Caco-2 (cell line): ENCODE results near the gene GNAI1. TPM values are rescaled to one million over a fixed set of nuclear protein-coding genes. Genes with fewer than 3 reads are reported as not detected.

Source experiments
- BruUV-seq: library from RNA; stranded (reverse); fragments of 400-500 nt; replicated peaks from 2 replicates; lab custom pipeline; 2021; lab: Mats Ljungman, UMichigan
- CTCF ChIA-PET: fragments of 300-600 bp; sonication (Branson Sonifier 250); formaldehyde crosslinking; loops from one replicate; lab custom pipeline; 2022; ENCODE audit warnings: antibody characterized with exemption; lab: Charles Lee
- POLR2A ChIA-PET: fragments of 300-600 bp; sonication (Branson Sonifier 250); formaldehyde crosslinking; loops from one replicate; lab custom pipeline; 2022; ENCODE audit warnings: antibody characterized with exemption; lab: Charles Lee
- DNase-seq, 2 experiments: peaks; one replicate each; pipeline versions ENCODE4 v3.0.0 to v3.0.0-alpha.2; 2020 to 2022
- H3K27me3 ChIP-seq: replicated peaks from 2 replicates; pipeline ENCODE4 v1.6.0; 2011; ENCODE audit warnings: low read length; ENCODE audit not compliant: control insufficient read depth, insufficient read depth
- H3K36me3 ChIP-seq: 2 replicates; pipeline ENCODE4 v1.5.1; 2011; ENCODE audit warnings: low read length; ENCODE audit not compliant: control insufficient read depth, insufficient read depth
- H3K4me1 ChIP-seq: fragments of 250-450 bp; sonication (Bioruptor Pico); 2 replicates; pipeline ENCODE4 v1.5.1; 2020; ENCODE audit warnings: mild to moderate bottlenecking
- H3K4me3 ChIP-seq: 2 replicates; pipeline ENCODE4 v1.5.1; 2011; ENCODE audit warnings: low read depth, mild to moderate bottlenecking, control low read depth, low read length
- H3K9me3 ChIP-seq: fragments of 250-450 bp; sonication (Bioruptor Pico); 2 replicates; pipeline ENCODE4 v1.5.1; 2020; ENCODE audit warnings: mild to moderate bottlenecking, moderate library complexity
- H3K27ac Mint-ChIP-seq: one replicate; pipeline ENCODE4 v1.8.0; 2022; ENCODE audit warnings: mixed read lengths; ENCODE audit not compliant: unreplicated experiment
- H3K27me3 Mint-ChIP-seq: one replicate; pipeline ENCODE4 v1.8.0; 2022; ENCODE audit warnings: mixed read lengths; ENCODE audit not compliant: insufficient read depth, unreplicated experiment
- H3K36me3 Mint-ChIP-seq: one replicate; pipeline ENCODE4 v1.8.0; 2022; ENCODE audit warnings: mild to moderate bottlenecking, mixed read lengths; ENCODE audit not compliant: insufficient read depth, unreplicated experiment
- H3K4me1 Mint-ChIP-seq: one replicate; pipeline ENCODE4 v1.8.0; 2022; ENCODE audit warnings: low read depth, mixed read lengths; ENCODE audit not compliant: unreplicated experiment
- H3K4me3 Mint-ChIP-seq: one replicate; pipeline ENCODE4 v1.8.0; 2022; ENCODE audit warnings: mild to moderate bottlenecking, moderate library complexity, mixed read lengths; ENCODE audit not compliant: unreplicated experiment
- H3K9me3 Mint-ChIP-seq: one replicate; pipeline ENCODE4 v1.8.0; 2022; ENCODE audit warnings: mixed read lengths; ENCODE audit not compliant: unreplicated experiment
- CTCF ChIP-seq, 2 experiments: fragments of 200-600 bp in 1 of 2; IDR thresholded peaks; 1 replicate in 1 of 2; 2 replicates in 1 of 2; pipeline versions ENCODE4 v1.5.1 to v1.8.0; 2011 to 2022; ENCODE audit warnings: antibody characterized with exemption in 1 of 2, control low read depth in 1 of 2, inconsistent platforms in 1 of 2, low read depth in 1 of 2, low read length in 1 of 2, mild to moderate bottlenecking in 1 of 2, moderate library complexity in 1 of 2; ENCODE audit not compliant: insufficient read depth in 1 of 2, severe bottlenecking in 1 of 2, unreplicated experiment in 1 of 2
- intact Hi-C: fragments of 100-400 bp; cut with micrococcal nuclease; formaldehyde crosslinking; loops from one replicate; pipeline ENCODE4 v1.10.0; 2022; ENCODE audit not compliant: unreplicated experiment
- total RNA-seq: library from RNA; stranded (reverse); gene quantifications from 2 replicates; pipeline ENCODE4 v1.2.3, GENCODE V29; 2022

Gene GNAI1
- total RNA-seq, 1 experiment from 2014 or later = 2.1 TPM

GRCh38 chr7:80236681-80237080 lies 102.0 kb downstream of the GNAI1 start:
- no peaks in the 10 kb centered on the region for H3K4me1 Mint-ChIP-seq
- no peak overlapping the region for H3K4me3 ChIP-seq
- ChIA-PET CTCF (no interaction called here), POLR2A (no interaction called here)
- no peak overlapping the region for H3K27ac Mint-ChIP-seq
- no peaks in the 10 kb centered on the region for H3K9me3 ChIP-seq
- no peak for TF ChIP-seq CTCF (IDR thresholded peaks at IDR 0.05; ENCODE audit: insufficient read depth in 1 of 2, low read depth in 1 of 2, low read length in 1 of 2, severe bottlenecking in 1 of 2, unreplicated experiment in 1 of 2)
- H3K27me3 Mint-ChIP-seq = no peaks in the 10 kb centered on the region
- no peaks in the 10 kb centered on the region for H3K4me1 ChIP-seq
- no peak overlapping the region for H3K4me3 Mint-ChIP-seq
- intact Hi-C loops = no loop called here
- H3K9me3 Mint-ChIP-seq = no peaks in the 10 kb centered on the region
- H3K36me3 ChIP-seq = no peaks in the 10 kb centered on the region
- DNase-seq = no peak
- H3K27me3 ChIP-seq = no peaks in the 10 kb centered on the region
- no peaks in the 10 kb centered on the region for H3K36me3 Mint-ChIP-seq
- no TSS peak for BruUV-seq

GRCh38 chr7:80240265-80241025 lies 105.8 kb downstream of the GNAI1 start:
- Mint-ChIP-seq H3K4me3 (no peak overlapping the region), H3K27me3 (no peaks in the 10 kb centered on the region), H3K36me3 (no peaks in the 10 kb centered on the region), H3K9me3 (no peaks in the 10 kb centered on the region), H3K4me1 (no peaks in the 10 kb centered on the region), H3K27ac (no peak overlapping the region)
- H3K4me1 ChIP-seq = no peaks in the 10 kb centered on the region
- no peaks in the 10 kb centered on the region for H3K27me3 ChIP-seq
- H3K4me3 ChIP-seq = no peak overlapping the region
- no peaks in the 10 kb centered on the region for H3K9me3 ChIP-seq
- ChIA-PET CTCF (no interaction called here), POLR2A (no interaction called here)
- TF ChIP-seq CTCF (IDR thresholded peaks at IDR 0.05; ENCODE audit: insufficient read depth in 1 of 2, low read depth in 1 of 2, low read length in 1 of 2, severe bottlenecking in 1 of 2, unreplicated experiment in 1 of 2) = no peak
- BruUV-seq = no TSS peak
- intact Hi-C loops = no loop called here
- no peak for DNase-seq
- H3K36me3 ChIP-seq = no peaks in the 10 kb centered on the region

- CTCF ChIA-PET = no interaction called here
- no peak overlapping the region for H3K27ac Mint-ChIP-seq
- POLR2A ChIA-PET = no interaction called here
- TF ChIP-seq CTCF (IDR thresholded peaks at IDR 0.05; ENCODE audit: insufficient read depth in 1 of 2, low read depth in 1 of 2, low read length in 1 of 2, severe bottlenecking in 1 of 2, unreplicated experiment in 1 of 2) = no peak
- intact Hi-C loops = no loop called here
- no peaks in the 10 kb centered on the region for H3K36me3 ChIP-seq
- H3K4me3 ChIP-seq = no peak overlapping the region
- peaks cover 8% of the 10 kb centered on the region for H3K4me1 Mint-ChIP-seq
- no peaks in the 10 kb centered on the region for H3K36me3 Mint-ChIP-seq
- H3K27me3 ChIP-seq = no peaks in the 10 kb centered on the region
- peaks cover 2% of the 10 kb centered on the region; the same call in 1 of the 2 replicates for H3K4me1 ChIP-seq
- H3K9me3 ChIP-seq = no peaks in the 10 kb centered on the region
- BruUV-seq = no TSS peak
- no peaks in the 10 kb centered on the region for H3K9me3 Mint-ChIP-seq
- no peaks in the 10 kb centered on the region for H3K27me3 Mint-ChIP-seq
- no peak for DNase-seq
- H3K4me3 Mint-ChIP-seq = no peak overlapping the region
These were observed 107.0 kb downstream of the GNAI1 start for GRCh38 chr7:80241671-80242070.
